NK-92 (cell line): ENCODE data around the gene TSPO2.

Experiments used
- DNase-seq: peaks from one replicate; lab custom pipeline; 2025; ENCODE audit not compliant: unreplicated experiment; lab: John Stamatoyannopoulos, UW

The TSPO2 gene

DNA sequence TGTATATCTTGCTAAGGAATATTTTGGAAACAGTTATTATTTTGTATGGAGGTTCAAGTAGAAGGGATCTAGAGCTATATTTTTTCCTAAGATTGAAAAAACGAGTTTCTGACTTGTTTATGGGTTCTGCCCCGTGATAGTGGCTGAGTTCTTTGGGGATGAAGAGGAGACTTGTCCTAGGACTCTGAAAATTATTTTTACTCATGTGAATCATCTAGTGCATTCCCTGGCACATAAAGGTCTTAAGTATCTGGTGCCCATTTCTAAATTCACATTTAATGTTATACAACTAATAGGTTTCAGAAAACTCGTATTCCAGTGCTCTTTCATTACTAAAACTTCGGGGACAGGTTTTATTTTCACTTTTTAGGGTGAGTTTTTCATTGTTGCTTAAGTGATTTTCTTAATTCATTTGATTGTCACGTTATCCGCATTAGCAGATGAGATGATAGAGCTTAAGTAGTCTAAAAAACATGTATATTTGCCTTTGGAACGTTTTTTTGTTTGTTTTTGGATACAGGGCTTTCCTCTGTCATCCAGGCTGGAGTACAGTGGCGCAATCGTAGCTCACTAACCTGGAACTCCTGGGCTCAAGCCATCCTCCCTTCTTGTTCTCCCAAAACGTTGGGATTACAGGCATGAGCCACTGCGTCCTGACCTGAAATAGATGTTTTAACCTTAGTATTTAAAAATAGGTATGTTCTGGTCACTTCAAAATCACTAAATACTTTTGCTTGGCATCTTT lies 32.6 kb downstream of the TSPO2 start:
- no peak for DNase-seq

DNA sequence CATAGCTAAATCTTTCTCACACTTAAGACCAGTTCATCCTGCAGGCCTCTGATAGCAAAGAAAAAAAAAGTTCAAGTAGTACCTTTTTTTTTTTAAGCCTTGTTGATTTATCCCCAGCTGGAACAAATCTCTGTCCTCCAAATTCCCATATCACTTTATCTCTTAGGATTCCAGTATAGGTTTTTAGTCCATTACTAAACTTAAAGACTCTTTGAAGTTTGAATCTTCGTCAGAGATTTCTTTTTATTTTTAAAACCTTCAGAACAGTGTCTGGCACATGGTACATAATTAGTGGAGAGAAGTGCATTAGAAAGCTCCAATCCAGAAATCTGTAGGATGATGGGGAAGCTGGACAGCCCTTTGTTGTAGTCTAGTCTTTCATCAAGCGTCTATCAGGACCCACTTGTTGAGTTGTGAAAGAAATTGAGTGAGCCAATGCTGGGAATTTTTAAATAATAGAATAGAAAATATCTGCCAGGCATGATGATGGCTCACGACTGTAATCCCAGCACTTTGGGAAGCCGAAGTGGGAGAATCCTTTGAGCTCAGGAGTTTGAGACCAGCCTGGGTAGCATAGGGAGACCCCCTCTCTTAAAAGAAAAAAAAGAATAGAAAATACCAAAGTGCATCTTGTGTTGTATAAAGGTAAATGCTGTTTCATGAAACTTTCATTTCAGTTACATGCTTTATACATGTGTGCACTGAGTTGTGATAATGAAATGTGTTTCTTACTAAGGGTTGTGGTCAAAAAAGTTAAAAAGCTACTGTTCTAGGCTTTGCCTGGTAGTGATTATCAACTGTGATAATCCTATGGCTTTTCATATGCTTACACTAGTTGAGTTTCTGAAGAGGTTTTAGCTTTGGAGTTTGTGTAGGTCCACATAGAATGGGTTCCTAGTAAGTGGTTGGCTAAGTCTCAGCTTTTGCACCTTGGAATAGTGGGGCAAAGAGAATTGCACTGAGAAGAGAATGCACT lies 33.7 kb downstream of the TSPO2 start:
- no peak for DNase-seq

DNA sequence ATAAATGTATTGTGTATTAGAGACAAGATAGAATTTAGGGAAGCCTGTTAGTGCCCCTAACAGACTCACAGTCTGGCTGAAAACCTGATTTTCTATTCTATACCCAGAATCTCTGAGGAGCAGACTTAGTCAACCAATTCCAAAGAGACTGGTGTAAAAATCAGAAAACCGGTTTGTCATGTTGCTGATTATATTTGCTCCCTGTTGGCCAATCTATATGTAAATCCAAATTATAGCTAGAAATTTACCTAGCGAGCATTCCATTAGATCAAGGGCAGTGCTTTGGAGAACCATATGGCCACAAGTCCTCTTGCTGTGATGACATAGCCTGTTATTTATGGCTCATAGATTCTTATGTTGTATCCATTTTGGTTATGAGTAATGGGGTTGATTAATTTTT lies 35.3 kb downstream of the TSPO2 start:
- DNase-seq = no peak

DNA sequence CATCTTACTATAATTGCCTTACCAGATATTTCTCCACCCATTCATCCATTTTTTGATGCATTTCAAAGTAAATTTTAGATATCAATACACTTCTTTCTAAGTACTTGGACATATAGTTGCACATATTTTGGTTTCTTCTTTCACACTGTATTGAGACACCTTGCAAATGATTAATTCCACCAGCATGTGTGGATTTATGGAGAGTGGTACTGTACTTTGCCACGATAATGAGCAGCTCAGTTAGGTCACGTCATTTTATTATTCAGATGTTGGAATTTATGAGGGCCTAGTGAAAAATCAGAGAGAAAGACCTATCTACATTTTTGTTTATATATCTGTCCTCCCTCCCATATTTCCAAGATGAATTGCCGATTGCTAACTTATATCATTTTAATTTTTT lies 35.8 kb downstream of the TSPO2 start:
- no peak for DNase-seq

DNA sequence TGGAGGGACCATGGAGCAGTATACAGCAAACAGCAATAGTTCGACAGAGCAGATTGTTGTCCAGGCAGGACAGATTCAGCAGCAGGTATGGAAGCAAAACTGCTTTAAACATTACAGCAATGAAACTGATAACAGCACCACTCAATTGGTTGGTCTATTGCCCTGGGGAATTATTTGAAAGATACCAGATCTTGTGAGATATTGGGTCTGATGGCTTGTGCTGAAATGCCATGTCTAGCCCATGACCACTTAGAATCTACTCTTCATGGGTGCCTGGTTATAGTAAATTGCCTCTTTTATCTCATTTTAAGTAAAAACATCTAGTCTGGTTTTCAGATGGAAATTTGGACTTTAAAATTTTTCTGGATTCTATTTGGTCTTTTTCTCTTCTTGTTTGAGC lies 36.8 kb downstream of the TSPO2 start:
- no peak for DNase-seq

DNA sequence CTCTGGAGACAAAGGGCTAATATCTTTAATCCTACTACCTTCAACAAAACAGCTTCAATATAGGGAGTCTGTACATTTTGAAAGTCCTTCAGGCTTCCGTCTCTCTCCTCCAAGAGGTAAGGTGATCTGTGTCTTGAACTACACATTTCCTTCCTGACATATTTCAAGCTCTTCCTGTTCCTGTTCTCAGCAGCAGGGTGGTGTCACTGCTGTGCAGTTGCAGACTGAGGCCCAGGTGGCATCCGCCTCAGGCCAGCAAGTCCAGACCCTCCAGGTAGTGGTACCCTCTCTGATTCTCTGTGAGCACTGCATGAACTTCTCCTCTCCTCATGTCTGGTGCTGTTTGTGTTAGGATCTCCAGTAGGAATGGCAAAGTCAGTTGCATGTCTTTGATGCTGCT lies 38.4 kb downstream of the TSPO2 start:
- no peak for DNase-seq

DNA sequence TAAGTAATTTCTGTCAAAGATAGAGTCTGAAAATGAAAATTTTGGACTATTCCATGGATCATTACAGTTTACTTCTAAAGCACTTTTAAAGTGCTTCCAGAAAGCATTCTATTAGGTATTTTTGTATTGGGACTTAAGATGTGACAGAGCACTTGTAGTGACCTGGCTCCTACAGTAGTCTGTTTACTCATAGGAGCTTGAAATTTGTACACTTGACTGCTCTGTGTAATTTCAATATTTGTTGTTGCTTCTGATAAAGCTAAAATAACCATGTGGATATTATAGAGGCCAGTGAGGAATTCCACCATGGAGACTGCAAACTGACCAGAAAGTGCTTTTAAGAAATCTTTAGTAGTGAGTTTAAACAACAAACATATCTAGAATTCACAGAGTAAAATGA lies 40.8 kb downstream of the TSPO2 start:
- no peak for DNase-seq

DNA sequence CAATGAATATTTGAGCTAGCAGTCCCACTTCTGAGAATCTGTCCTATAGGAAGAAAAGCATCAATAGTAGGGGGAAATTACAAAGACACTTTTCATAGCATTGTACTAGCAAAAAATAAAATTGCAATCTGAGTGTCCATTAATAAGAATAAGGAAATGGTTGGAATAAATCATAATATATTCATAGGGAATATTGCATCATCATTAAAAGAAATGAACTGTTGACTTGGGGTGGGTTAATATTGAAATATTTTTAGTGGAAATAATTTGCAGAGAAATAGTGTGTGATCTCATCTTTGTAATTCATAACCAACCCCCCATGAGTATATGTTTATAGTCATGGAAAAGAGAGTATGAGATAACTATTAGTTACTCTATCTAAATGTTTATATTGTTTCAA lies 42.9 kb downstream of the TSPO2 start:
- no peak for DNase-seq

DNA sequence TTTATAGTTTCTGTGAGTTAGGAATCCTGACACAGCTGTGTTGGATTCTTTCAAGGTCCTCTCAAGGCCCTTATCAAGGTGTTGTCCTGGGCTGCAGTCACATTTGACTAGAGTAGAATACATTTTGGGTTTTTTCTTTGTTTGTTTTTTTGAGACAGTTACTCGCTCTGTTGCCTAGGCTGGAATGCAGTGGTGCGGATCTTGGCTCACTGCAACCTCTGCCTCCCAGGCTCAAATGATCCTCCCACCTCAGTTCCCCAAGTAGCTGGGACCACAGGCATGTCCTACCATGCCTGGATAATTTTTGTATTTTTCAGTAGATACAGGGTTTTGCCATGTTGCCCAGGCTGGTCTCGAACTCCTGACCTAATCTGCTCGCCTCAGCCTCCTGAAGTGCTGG lies 46.2 kb downstream of the TSPO2 start:
- no peak for DNase-seq

DNA sequence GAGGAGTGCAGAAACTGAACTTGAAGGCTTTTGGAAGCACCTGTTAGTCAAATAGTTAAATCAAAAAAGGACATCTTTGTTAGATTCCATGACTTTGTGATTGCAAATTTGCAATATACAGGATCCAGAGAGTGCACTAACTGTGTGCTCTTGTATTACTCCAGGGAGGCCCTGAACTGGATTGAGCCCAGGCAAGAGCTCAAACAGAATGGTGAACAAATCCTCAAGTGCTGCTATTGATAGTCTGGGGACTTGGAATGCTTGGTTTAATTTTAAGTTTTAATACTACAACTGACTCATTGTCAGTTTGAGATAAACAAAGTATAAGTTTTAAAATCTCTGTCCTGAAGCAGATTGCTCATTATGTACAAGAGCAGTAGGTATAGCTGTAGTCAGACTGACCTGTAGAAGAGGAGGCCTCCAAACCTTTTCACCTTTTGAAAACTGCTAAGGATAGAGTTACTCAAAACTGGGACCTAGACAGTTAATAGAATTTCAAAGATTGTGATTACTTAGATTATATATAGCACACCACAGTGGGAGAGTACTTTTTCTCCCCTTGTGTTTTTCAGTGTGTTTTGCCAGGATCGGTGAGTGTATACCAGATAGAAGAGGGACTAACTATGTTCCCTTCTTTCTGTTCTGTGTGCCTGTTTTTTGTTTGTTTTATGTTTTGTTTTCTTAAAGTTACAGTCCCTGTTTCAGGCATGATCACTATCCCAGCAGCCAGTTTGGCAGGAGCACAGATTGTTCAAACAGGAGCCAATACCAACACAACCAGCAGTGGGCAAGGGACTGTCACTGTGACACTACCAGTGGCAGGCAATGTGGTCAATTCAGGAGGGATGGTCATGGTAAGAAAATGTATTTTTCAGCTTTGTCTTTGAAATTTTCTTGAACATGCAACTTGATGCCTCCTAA lies 48.8 kb downstream of the TSPO2 start:
- no peak for DNase-seq

DNA sequence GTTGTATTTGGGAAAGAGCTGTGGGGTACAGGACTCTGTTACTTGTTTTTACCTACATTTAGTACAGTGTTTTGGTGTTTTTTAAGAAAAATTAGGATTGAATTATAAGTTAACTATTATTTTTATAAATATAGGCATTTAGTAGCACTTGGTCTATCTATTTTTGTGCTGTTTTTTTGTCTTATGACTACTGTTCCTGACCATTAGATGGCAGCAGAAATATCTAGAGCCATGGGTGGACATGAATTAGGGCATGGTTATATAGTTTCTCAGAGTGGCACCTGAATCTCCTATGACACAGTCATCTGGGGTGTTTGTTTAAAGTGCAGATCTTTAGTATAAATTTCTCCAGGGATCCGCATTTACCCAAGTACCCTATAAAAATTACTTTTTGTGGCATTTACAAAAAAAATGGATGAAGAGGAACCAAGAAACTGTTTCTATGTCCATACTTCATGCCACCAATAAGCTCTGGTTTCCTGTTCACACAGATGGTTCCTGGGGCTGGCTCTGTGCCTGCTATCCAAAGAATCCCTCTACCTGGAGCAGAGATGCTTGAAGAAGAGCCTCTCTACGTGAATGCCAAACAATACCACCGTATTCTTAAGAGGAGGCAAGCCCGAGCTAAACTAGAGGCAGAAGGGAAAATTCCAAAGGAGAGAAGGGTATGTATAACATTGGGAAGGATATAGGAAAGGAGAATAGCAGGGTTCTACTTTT lies 50.3 kb downstream of the TSPO2 start:
- no peak for DNase-seq

DNA sequence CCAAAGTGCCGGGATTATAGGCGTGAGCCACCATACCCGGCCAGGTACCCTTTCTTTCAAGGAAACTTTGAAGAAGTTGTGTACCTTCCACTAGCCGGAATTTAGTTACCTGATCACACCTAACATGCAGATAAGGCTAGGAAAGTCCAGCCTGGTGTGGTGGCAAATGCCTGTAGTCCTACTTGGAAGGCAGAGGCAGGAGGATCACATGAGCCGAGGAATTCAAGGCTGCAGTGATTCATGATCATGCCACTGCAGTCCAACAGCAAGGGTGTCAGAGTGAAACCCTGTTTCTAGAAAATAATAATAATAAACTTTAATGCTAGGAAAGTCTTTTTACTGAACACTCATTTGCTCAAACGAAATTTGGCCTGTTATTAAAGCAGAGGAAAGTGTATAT lies 51.5 kb downstream of the TSPO2 start:
- no peak for DNase-seq
